ENCODE results near the gene TMEM191C.

DNA sequence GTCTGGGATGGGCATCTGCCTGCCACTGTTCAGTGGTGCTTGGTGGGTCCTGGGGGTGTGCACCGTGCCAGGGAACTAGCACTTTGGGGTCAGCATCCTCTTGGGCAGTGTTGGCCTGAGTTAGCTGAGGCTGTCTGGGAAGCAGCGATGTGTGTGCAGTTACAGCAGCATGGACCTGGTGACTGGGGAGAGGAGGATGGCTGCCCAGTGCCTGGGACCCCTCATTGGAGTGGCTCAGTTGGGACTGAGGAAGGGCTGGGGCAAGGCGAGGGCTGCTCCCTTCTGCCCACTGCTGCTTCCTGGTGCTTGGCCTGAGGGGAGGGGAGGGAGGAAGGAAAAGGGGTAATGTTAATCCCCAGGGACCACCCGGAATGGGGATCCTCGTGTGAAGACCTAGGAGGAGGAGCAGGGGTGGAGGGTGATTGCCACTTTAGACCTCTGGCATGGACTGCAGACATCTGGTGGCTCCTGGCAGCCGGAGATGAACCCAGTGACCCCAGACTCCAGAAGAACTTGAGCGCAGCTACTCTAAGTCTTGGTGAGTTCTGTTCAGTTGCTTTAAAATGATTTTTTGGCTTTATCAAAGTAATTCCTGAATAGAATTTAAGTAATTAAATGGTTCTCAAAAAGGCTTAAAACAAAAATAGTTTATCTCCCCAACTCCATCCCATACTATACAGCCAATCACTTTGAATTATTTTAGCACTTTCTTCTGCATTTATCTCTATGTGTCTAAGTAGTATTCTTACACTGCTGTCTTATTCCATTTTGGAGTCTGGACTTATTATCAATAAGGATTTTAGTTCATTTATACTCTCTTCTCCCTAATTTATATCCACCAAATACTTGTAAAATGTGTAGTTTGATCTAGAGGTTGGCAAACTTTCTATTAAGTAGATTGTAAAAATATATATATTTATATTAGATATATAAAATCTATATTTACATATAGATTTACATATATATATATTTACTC, 15.4 kb upstream of the TMEM191C start:
- TF ChIP-seq NFRKB (IDR thresholded peaks at IDR 0.05), result no peak
- no peak for TF ChIP-seq SP1 (IDR thresholded peaks at IDR 0.05)
- no peak for TF ChIP-seq ZNF384 (IDR thresholded peaks at IDR 0.05)
- TF ChIP-seq FOXA1 (IDR thresholded peaks at IDR 0.05), result no peak
- TF ChIP-seq PKNOX1 (IDR thresholded peaks at IDR 0.05), result no peak
- no peak for TF ChIP-seq TARDBP (IDR thresholded peaks at IDR 0.05)
- TF ChIP-seq FOXM1 (IDR thresholded peaks at IDR 0.05; ENCODE audit: borderline replicate concordance), result no peak
- no peak for TF ChIP-seq SUZ12 (IDR thresholded peaks at IDR 0.05)
- no peak for TF ChIP-seq ELF4 (IDR thresholded peaks at IDR 0.05)
- TF ChIP-seq BHLHE40 (IDR thresholded peaks at IDR 0.05; ENCODE audit: borderline replicate concordance), result no peak
- TF ChIP-seq FOXK2 (IDR thresholded peaks at IDR 0.05), result no peak
- no peak for TF ChIP-seq CTBP1 (IDR thresholded peaks at IDR 0.05; ENCODE audit: borderline replicate concordance)
- no peak for TF ChIP-seq HDGF (IDR thresholded peaks at IDR 0.05; ENCODE audit: borderline replicate concordance)

Measured in HEK293T (cell line).